ENCODE measurements around the gene COPB2.

- TF ChIP-seq HIC1 (tag by site-specific recombination; IDR thresholded peaks at IDR 0.05) (no peak), CTCF (tag by site-specific recombination; IDR thresholded peaks at IDR 0.05) (no peak), KLF16 (tag by site-specific recombination; IDR thresholded peaks at IDR 0.05) (no peak), ZNF785 (tag by site-specific recombination; IDR thresholded peaks at IDR 0.05) (no peak), ZFP37 (tag by site-specific recombination; IDR thresholded peaks at IDR 0.05) (no peak), ZNF658 (tag by site-specific recombination; IDR thresholded peaks at IDR 0.05) (no peak), ZNF121 (tag by site-specific recombination; IDR thresholded peaks at IDR 0.05) (no peak), ZNF221 (tag by site-specific recombination; IDR thresholded peaks at IDR 0.05; ENCODE audit: borderline replicate concordance) (no peak), ZNF398 (tag by site-specific recombination; IDR thresholded peaks at IDR 0.05) (no peak), MZF1 (tag by site-specific recombination; IDR thresholded peaks at IDR 0.05; ENCODE audit: borderline replicate concordance) (no peak), ZNF449 (tag by site-specific recombination; IDR thresholded peaks at IDR 0.05) (no peak), ZNF555 (tag by site-specific recombination; conservative IDR thresholded peaks at IDR 0.05) (no peak)
Measured at GRCh38 chr3:139361276-139361675, 28.2 kb downstream of the COPB2 start.

All from HEK293 (cell line).